Motor neuron (in vitro differentiated cells): ENCODE measurements around the gene PRDM16. TPM values are rescaled to one million over a fixed set of nuclear protein-coding genes. Genes with fewer than 3 reads are reported as not detected.

Source experiments
- ATAC-seq, 8 experiments: fragments of 200-7000 bp; cut with Tn5 transposase; replicated peaks in 6 of 8; 2 replicates each; pipeline ENCODE4 v1.8.0; 2021; ENCODE audit warnings: mild to moderate bottlenecking in 8 of 8, moderate library complexity in 8 of 8
- H3K27ac ChIP-seq, 2 donors: fragments of 250-450 bp; sonication (Bioruptor Pico); 2 replicates each; pipeline ENCODE4 v1.9.0; 2021; ENCODE audit warnings: antibody characterized with exemption in 2 of 2, mild to moderate bottlenecking in 2 of 2, moderate library complexity in 1 of 2
- H3K4me1 ChIP-seq, 2 donors: fragments of 250-450 bp; sonication (Bioruptor Pico); replicated peaks in 1 of 2; 2 replicates each; pipeline ENCODE4 v1.6.1; 2021; ENCODE audit warnings: antibody characterized with exemption in 2 of 2, mild to moderate bottlenecking in 2 of 2, moderate library complexity in 1 of 2
- H3K4me3 ChIP-seq, 5 donors: fragments of 250-450 bp; sonication (Bioruptor Pico); 2 replicates each; pipeline ENCODE4 v1.9.0; 2021; ENCODE audit warnings: antibody characterized with exemption in 5 of 5, mild to moderate bottlenecking in 5 of 5, moderate library complexity in 4 of 5
- WGBS, 10 experiments: fragments of 450-650 bp; shearing (Covaris generic); methylation state at CpG; one replicate each; pipeline ENCODE4 v1.0.0; 2022; 5-methylcytosine and 5-hydroxymethylcytosine counted together
- in situ Hi-C, 9 experiments: fragments of 400-800 bp; cut with MboI; loops; one replicate each; pipeline ENCODE4 v1.15.0; 2021; ENCODE audit warnings: low sequenced_read_pairs in 9 of 9, low pct_unique_long_range_greater_than_20kb in 2 of 9; ENCODE audit not compliant: unreplicated experiment in 9 of 9
- total RNA-seq, 8 experiments: library from RNA; unstranded; fragments of 300-600 nt; gene quantifications; 2 replicates each; pipeline versions ENCODE4 v1.2.3 to v1.2.4, GENCODE V29; 2022

Gene PRDM16
- total RNA-seq, 8 experiments from 2014 or later, result 0.18 to 2.9 (median 0.42) TPM

DNA sequence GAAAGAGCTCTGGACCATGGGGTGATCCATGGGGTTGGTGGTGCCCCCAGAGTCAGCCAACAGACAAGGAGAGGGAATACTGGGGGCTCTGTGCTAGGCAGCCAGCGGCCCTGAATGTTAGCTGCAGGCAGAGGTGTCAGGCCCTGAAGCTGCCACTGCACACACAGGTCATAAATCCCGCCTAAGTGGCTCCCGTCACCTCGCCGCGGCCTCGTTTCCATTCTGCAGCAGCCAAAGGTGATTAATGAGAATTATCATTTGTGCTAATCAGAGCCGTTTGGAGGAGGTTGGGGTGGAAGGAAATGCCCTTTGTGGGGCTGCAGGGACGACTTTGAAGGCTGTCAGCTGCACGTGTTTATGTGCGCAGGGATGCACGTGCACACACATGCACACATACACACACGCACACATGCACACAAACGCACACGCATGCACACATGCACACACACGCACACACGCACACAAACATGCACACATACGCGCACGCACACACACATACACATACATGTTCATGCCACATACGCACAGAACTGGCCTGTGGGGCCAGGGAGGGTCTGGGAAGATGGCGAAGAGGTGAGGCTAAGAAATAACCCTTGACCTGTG is 296.6 kb downstream of the PRDM16 start:
- 0 to 90% (median 44%) methylated on average over 1 to 17 of the region's 22 CpGs; no CpG with 5 or more reads in 3 of the 10 experiments for WGBS, 10 experiments
- peak in 5 of 8 experiments; percentile 85 to 93 (median 90) for ATAC-seq
- Histone ChIP-seq H3K27ac (peak overlapping the region in 1 of 2 donors; percentile 58), H3K4me1 (peaks cover 22 to 27% of the 10 kb centered on the region in 2 donors), H3K4me3 (no peak overlapping the region)
- in situ Hi-C loops, result no loop called here

DNA sequence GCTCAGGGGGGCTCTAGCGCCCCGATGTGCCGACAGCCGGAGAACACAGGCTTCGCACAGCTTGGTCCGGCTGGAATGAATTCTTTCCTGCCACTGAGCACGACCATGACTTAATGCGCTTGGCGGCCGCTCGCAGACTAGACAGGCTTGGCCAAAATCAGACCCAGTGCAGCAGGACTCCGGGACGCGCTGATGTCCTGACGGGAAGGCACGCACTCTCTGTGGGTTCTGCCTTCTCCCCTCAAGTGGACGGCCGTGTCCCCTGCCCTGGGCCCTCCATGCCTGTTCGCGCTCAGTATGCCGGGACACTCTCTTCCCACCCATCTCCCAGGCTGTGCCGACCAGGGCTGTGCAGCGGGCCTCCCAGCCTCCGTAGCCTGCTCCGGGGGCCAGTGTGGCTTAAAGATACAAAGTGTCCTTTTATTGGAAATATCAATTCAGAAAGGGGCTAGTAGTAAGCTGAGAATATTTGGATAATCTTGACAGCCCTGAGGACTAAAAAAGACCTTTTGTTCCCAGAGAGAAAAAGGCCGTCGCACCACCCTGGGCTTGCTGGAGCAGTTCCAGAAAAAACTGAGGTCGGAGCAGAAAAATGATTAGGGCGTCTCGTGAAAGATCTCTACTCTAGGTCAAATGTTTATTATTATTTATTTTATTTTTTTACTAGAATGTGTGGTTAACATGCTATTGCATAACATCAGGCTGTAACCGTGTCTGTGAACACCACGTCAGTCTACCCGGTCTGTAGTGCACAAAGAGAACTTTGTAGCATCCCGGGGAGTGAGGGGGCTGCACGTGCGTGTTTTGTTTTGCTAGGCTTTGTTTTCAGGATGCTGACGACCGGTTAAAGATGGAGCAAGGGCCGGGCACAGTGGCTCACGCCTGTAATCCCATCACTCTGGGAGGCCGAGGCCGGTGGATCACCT is 297.4 kb downstream of the PRDM16 start:
- no peak overlapping the region for H3K4me3 ChIP-seq
- peak in 4 of 8 experiments; percentile 44 to 61 (median 48) for ATAC-seq
- peak overlapping the region in 1 of 2 donors; percentile 11 for H3K27ac ChIP-seq
- WGBS, 10 experiments, result 27 to 80% (median 69%) methylated on average over 3 to 30 of the region's 42 CpGs; no CpG with 5 or more reads in 1 of the 10 experiments
- peaks cover 22 to 27% of the 10 kb centered on the region in 2 donors for H3K4me1 ChIP-seq
- in situ Hi-C loops, result no loop called here

DNA sequence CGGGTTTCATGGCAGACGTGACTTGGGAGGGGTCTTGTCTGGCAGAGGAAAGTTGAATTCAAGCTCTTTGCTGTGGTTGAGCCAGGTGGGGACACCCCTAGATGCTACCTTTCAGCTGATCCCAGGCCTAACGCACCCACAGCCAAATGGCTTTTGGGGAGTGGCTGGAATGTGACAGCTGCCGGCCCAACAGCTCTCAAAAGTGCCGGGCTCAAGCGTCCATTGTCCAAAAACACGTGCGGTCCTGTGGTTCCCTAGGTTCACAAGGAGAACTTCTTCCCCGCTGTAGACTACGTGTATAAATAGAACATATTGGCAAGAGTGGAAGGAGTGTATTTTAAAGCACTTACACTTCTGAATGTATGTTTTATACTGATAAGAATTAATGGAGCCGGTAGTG is 298.4 kb downstream of the PRDM16 start:
- ATAC-seq, result no peak
- peaks cover 22 to 27% of the 10 kb centered on the region in 2 donors for H3K4me1 ChIP-seq
- no peak overlapping the region for H3K4me3 ChIP-seq
- WGBS, 10 experiments, result 66 to 100% (median 84%) methylated on average over 1 to 11 of the region's 11 CpGs
- no peak overlapping the region for H3K27ac ChIP-seq
- in situ Hi-C loops, result no loop called here

DNA sequence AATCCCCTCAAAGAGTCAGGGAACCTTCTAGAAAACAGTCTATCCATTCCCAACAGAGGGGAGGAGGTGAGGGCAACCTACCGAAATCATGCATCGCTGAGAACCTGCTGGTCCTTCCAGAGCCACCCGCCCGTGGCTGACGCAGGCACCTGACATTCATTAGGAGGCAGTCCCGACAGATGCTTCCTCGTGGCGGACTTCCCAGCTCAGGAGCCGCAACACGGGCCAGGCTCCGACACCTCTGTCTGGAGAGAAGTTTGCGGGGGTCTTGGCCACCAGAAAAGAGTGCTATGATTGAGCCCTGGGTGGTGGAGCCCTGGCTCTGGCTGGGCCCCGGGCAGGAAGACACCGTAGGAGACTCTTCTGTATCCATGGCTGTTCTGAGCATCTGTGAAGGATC is 299.1 kb downstream of the PRDM16 start:
- Histone ChIP-seq H3K4me3 (no peak overlapping the region), H3K27ac (no peak overlapping the region), H3K4me1 (peaks cover 22 to 27% of the 10 kb centered on the region in 2 donors)
- WGBS, 10 experiments, result 35 to 100% (median 78%) methylated on average over 1 to 12 of the region's 14 CpGs; no CpG with 5 or more reads in 5 of the 10 experiments
- no peak for ATAC-seq
- in situ Hi-C loops, result no loop called here

DNA sequence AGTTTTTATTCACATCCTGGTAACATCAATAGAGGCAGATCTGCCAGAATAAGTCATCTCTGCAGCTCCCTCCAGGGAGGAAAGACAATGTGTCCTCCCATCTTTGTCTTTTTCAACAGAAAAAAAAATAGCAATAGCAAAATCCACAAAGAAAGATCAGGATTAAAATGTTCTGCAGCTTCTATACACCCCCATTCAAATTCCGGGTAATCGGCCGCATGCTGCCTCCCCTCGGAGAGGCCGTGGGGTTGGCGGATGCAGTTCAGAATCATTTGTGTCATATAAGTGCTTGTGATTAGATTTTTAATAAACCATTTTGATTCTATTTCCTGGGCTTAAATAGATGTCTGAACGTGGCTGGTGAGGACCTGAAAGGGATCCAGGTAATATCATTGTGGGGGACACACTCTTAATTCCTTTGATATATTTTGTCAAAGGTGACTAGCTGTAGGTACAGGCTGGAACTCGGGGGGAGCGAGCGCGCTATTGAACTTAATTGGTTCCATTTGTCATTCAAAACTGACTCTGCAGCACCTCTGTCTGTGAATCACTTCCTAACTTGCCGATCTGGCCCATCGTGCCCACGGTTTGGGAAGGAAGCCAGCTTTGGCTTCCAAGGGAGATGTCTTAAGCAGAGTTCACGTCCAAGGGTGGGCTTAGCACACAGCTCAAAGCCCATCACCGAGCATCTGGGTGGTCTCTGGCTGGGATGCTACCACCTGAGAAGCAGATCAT is 299.9 kb downstream of the PRDM16 start:
- H3K27ac ChIP-seq, result no peak overlapping the region
- WGBS, 10 experiments, result 0 to 78% (median 36%) methylated on average over 1 to 16 of the region's 16 CpGs; no CpG with 5 or more reads in 1 of the 10 experiments
- no peak overlapping the region for H3K4me3 ChIP-seq
- in situ Hi-C loops, result no loop called here
- peaks cover 22 to 27% of the 10 kb centered on the region in 2 donors for H3K4me1 ChIP-seq
- no peak for ATAC-seq

DNA sequence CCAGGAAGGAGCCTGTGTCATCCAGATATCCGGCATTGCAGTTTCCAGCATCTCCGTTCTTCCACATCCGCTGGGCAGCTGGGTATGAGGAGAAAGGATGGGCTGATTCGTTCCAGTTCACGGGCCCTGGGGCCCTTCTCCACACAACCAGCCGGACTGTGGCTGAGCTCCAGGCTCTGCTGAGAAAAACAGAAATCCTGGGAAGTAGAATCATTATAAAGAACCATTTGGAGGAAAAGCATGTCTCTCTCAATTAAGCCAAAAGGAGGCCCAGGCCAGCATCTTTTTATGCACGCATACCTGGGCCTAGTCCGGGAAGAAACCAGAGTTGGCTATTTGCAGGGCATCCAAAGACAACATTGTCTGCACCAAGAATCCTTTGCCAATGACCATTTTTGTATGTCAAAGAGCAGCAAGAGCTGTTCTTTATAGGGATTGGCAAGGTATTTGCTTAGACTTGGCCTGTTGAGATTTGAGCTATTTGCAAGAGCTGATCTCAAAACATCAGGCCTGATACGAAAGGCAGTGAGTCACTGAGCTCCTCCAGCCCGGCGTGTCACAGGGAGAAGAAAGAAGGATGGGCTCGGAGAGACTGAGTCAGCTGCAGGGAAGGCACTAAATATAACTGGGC is 300.6 kb downstream of the PRDM16 start:
- H3K4me1 ChIP-seq, result peaks cover 22% of the 10 kb centered on the region in 2 donors
- no peak overlapping the region for H3K27ac ChIP-seq
- H3K4me3 ChIP-seq, result no peak overlapping the region
- in situ Hi-C loops, result no loop called here
- ATAC-seq, result peak in 4 of 8 experiments; percentile 19 to 55 (median 41)
- WGBS, 10 experiments, result 0 to 80% (median 53%) methylated on average over 1 to 12 of the region's 12 CpGs; no CpG with 5 or more reads in 3 of the 10 experiments

DNA sequence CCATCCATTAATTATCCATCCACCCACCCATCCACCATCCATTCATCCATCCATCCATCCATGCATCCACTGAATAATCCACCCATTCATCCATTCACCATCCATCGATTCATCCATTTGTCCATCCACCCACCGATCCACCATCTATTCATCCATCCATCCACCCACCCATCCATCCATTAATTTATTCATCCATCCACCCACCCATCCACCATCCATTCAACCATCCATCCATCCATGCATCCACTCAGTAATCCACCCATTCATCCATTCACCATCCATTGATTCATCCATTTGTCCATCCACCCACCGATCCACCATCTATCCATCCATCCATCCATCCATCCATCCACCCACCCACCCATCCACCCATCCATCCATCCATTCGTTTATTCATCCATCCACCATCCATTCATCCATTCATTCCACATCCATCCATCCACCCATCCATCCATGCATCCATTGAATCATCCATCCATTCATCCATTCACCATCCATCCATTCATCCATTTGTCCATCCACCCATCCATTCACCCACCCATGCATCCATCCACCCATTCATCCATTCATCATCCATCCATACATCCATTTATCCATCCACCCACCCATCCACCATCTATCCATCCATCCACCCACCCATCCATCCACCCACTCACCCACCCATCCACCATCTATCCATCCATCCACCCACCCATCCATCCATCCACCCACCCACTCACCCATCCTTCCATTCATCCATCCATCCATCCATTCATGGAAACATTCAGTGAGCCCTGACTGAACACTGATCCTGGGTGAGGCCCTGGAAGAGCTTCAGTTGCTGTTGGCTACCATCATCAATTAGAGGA is 302.1 kb downstream of the PRDM16 start:
- ATAC-seq, result no peak
- WGBS, 10 experiments, result 14 to 93% (median 78%) methylated on average over 1 to 4 of the region's 4 CpGs; no CpG with 5 or more reads in 1 of the 10 experiments
- H3K27ac ChIP-seq, result no peak overlapping the region

DNA sequence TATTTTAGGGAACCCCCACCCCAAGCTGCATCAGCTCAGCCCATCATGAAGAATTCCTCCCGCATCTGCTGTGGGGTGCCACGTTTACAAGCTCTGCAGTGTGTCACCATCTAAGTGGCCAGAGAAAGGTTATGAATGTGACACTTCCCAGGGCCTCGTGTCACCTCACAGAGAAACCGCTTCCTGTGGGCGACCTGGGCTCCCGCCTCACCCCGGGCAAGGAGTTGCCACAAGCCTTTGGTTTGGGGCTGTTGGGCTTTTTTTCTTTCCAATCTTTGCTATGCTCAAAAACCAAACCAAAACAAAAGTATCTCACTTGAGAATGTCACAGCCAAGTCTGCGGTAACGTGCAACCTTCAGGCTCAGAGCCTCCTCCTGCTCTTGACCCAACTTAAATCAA is 303.3 kb downstream of the PRDM16 start:
- no peak overlapping the region for H3K4me3 ChIP-seq
- whole genome bisulfite sequencing, 10 experiments, result 45 to 100% (median 71%) methylated on average over 2 to 9 of the region's 9 CpGs; no CpG with 5 or more reads in 4 of the 10 experiments
- in situ Hi-C loops, result no loop called here
- ATAC-seq, result no peak
- H3K27ac ChIP-seq, result no peak overlapping the region
- no peaks in the 10 kb centered on the region for H3K4me1 ChIP-seq

More for the DNA sequence above, 302.1 kb downstream of the PRDM16 start:
- in situ Hi-C loops, result no loop called here
- Histone ChIP-seq H3K4me3 (no peak overlapping the region), H3K4me1 (peaks cover 7 to 8% of the 10 kb centered on the region in 2 donors)

DNA sequence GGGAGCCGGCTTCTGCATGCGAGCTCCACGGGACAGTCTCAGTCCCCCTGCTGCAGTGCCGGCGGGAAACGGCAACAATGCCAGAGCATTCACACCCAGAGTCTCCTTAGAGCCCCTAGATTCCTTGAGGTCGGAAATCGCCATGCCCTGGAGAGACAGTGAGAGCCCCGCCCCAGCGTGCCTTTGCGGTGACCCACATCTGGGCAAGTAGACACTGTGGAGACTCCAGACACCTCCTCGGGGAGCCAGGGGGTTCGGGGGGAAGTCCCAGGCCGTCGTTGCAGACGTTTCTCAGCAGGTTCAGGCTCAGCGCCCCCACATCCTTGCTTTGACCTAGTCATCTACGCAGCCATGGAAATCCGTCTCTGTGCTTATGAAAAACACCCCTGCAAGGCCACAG is 304.2 kb downstream of the PRDM16 start:
- no peak for ATAC-seq
- WGBS, 10 experiments, result 55 to 100% (median 89%) methylated on average over 1 to 4 of the region's 19 CpGs; no CpG with 5 or more reads in 6 of the 10 experiments
- H3K4me3 ChIP-seq, result no peak overlapping the region
- no peaks in the 10 kb centered on the region for H3K4me1 ChIP-seq
- no peak overlapping the region for H3K27ac ChIP-seq
- in situ Hi-C loops, result no loop called here

DNA sequence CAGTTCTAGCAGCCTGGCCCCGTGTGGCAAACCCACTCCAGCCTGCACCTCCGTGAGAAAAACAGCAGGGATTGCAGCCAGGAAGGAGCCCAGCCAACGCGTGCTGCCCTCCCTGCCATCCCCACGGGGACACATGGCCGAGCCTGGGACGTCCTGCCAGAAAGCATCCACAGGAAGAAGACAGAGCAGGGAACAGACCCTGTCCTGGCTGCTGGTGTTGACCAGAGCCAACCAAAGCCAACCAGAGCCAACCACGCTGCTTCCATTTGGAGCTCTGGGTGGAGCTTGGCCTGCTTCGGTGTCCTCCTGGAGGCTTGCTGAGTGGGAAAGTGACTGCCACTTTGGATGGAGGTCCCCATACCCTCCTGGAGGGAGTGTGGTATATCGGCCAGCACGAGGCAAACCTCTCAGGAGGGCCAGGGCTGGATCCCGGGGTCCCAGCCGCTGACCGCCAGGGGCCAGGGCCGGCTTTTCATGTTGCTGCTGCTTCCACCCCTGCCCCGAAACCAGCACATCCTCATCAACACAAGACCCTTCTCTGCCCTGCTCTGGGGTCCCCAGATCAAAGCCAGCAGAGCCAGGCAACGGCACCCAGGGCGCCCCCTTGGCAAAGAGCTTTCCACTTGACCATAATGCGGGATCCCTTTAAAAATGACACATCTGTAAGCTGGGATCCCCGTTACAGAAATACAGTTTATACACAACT is 304.9 kb downstream of the PRDM16 start:
- H3K4me3 ChIP-seq, result no peak overlapping the region
- no peak for ATAC-seq
- H3K27ac ChIP-seq, result no peak overlapping the region
- WGBS, 10 experiments, result 54 to 76% (median 65%) methylated on average over 2 to 11 of the region's 20 CpGs; no CpG with 5 or more reads in 5 of the 10 experiments
- no peaks in the 10 kb centered on the region for H3K4me1 ChIP-seq
- in situ Hi-C loops, result no loop called here

DNA sequence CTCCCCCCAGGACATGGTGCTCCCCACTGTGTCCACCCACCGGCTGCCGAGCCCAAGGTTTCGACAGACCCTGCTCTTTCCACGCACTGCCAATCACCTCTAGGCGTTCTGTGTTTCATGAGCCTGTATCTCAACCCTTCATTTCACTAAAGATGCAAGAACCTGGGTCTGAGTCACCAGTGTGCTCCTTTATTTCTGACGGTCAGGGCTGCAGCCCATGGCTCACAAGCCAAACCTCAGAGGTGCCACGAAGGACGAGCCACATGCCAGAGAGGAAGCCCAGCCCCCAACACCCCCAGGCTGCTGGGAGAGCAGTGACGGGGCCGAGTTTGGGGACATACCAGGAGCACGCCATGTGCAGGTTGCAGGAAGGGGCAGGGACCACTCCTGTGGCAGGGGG is 306.2 kb downstream of the PRDM16 start:
- in situ Hi-C loops, result loop anchor here in 1 of 9 experiments (25.0 kb wide), 1 partner anchor 313 kb away; the partner anchor contains the start of gene PRDM16
- whole genome bisulfite sequencing, 10 experiments, result 48 to 68% (median 63%) methylated on average over 2 to 6 of the region's 11 CpGs; no CpG with 5 or more reads in 6 of the 10 experiments
- no peak overlapping the region for H3K4me3 ChIP-seq
- no peak overlapping the region for H3K27ac ChIP-seq
- H3K4me1 ChIP-seq, result no peaks in the 10 kb centered on the region
- ATAC-seq, result peak in 2 of 8 experiments; percentile 7 to 53
